ENCODE measurements around the gene CASTOR1.
A peak's percentile ranks its signal among the peaks of the same experiment; 100 is the strongest.
"Not testable (repeated sequence)": the region's sequence is repeated elsewhere in the genome, so short reads cannot be mapped to it uniquely, and the experiment has no call there.

The CASTOR1 gene

DNA sequence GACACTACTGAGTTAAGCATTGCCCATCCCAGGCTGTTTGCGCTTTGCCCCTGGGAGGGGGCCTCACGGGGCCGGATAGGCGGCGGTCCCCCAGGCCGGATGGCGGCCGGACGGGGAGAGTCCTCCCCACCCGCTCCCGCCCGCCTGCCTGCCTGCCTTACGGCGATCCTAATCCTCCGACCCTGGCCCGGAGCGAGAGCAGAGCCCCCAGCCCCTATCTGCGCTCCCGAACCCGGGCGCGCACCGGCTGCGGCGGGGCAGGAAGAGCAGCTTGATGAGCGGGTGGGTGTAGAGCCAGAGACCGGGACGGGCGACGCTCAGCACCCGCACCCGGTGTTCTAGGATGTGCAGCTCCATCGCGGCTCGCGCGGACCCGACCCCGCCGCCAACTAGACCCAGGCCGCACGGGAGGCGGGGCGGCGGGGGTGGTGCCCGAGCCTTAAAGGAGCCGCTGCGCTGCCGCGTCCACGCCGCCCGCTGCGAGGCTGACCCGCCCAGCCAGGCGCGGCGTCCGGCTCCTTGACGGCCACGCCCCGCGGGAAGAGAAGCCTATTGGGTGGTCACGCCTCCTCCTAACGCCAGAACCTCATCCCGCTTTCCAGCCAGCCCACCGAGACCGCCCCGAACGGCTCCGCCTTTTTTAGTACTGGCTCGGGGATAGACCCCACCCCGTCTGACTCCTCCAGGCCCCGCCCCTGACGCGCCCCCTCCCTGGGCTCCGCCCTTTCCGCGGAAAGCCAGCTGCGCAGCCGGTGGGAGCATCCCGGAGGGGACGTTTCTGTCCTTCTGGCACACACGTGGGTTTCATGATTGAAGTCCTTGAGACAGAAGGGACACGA is at the start of gene CASTOR1:
Gene CASTOR1, minus strand, starts transcription at position 365 of the 839 bp plus-strand sequence. Its CDS starts 8 bp downstream, at position 357.
- TF ChIP-seq, protein P1, sequence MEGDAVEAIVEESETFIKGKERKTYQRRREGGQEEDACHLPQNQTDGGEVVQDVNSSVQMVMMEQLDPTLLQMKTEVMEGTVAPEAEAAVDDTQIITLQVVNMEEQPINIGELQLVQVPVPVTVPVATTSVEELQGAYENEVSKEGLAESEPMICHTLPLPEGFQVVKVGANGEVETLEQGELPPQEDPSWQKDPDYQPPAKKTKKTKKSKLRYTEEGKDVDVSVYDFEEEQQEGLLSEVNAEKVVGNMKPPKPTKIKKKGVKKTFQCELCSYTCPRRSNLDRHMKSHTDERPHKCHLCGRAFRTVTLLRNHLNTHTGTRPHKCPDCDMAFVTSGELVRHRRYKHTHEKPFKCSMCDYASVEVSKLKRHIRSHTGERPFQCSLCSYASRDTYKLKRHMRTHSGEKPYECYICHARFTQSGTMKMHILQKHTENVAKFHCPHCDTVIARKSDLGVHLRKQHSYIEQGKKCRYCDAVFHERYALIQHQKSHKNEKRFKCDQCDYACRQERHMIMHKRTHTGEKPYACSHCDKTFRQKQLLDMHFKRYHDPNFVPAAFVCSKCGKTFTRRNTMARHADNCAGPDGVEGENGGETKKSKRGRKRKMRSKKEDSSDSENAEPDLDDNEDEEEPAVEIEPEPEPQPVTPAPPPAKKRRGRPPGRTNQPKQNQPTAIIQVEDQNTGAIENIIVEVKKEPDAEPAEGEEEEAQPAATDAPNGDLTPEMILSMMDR (IDR thresholded peaks at IDR 0.05; ENCODE audit: extremely low read depth, missing control alignments) = no peak
- peak; percentile 97 for DNase-seq (ENCODE audit: low spot score)

DNA sequence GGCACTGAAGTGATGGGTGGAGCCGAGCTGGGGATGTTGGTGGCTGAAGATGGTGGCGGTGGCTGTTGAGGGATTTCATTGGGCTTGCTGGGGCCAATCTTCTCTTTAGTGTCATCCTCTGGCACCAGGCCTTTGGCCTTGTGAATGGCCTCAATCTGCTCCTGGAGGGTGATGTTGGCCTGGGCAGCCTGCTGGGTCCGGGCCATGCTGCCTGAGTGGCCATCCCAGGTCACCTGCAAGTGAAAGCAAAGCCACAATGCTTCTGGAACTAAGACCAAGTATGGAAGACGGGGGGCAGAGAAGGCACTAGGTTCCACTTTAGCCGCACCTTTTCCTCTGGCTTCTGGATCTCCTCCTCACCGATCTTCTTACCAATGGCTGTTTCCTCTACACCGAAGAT is 49.5 kb upstream of the CASTOR1 start:
- TF ChIP-seq, protein P1 (IDR thresholded peaks at IDR 0.05; ENCODE audit: extremely low read depth, missing control alignments) = no peak
- DNase-seq (ENCODE audit: low spot score) = no peak

DNA sequence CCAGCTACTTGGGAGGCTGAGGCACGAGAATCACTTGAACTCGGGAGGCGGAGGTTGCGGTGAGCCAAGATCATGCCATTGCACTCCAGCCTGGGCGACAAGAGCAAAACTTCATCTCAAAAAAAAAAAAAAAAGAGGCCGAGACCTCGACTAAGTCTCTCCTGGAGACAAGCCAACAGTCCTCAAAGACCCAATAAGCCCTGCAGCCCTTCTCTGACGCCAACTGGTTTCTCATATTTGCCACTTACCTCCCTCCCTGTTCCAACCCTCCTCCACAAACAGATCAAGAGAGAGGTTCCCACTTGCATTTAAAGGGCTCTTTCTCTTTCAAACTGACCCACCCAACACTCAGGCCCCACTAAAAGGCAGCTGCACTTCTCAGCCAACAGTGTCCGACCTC is 49.0 kb upstream of the CASTOR1 start:
- not testable (repeated sequence) for DNase-seq (ENCODE audit: low spot score)

DNA sequence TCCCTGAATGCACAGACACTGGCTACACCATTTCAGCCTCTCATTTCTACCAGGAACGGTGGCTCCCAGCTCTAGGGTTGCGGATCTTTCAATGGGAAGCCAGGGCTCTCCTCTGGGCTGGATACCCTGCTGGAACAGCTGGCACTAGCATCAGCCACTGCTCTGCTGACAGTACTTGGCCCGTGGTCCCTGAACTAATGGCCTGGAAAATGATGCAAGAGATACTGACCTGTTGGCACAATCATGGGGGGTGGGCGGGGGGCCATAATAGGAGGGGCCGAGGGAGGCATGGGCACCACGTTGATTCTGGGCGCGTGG is 48.1 kb upstream of the CASTOR1 start:
- TF ChIP-seq, protein P1 (IDR thresholded peaks at IDR 0.05; ENCODE audit: extremely low read depth, missing control alignments) = no peak

DNA sequence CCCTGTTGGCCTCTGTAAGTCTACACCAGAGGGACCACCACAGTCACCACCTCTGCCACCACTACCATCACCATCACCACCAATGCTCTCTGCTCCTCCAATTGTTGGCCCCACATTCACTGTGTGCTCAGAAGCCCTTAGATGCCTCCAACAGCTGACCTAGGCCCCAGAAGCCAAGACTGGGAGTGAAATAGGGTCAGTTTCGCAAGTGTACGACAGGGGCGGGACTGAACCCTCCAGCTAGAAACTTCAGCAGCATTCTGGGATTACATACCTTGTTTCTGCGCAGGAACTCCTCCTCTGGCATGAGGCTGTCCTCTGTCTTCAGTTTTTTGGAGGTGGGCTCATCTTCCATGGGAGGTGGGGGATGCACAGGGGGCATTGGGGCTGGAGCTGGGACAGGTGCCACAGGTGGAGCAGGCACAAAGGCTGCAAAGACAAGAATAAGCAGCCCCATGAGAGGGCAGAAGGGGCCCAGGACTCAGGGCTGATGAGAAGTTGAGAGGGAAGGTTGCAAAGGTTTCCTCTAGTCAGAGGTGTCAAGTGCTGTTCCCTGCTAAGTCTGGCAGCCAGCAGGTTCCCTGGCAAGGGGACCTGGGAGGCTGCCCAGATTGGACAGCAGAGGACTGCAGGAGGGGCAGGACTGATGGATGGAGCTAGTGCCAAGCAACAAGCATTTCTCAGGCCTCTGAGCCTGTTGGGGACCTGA is 47.6 kb upstream of the CASTOR1 start:
- TF ChIP-seq, protein P1 (IDR thresholded peaks at IDR 0.05; ENCODE audit: extremely low read depth, missing control alignments) = no peak
- DNase-seq (ENCODE audit: low spot score) = no peak

More for the DNA sequence above, 48.1 kb upstream of the CASTOR1 start:
- no peak for DNase-seq (ENCODE audit: low spot score)

DNA sequence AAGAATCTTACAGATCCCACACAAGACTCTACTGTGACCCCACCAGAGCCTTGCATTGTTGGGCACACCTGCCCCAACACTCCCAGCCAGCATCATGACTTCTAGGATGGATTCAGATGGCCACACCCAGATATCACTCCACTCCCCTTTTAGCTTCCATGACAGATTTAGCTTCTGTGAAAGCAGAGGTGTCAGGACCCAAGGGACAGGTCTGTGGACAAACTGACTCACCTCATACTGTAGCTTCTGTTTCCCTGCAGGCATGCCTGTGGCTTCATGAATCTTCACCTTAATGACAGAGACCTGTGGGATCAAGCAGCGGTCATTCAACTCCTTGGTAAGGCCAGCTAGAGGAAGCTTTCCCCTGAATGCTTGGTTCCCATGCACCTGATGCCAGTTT is 45.9 kb upstream of the CASTOR1 start:
- TF ChIP-seq, protein P1 (IDR thresholded peaks at IDR 0.05; ENCODE audit: extremely low read depth, missing control alignments) = no peak

DNA sequence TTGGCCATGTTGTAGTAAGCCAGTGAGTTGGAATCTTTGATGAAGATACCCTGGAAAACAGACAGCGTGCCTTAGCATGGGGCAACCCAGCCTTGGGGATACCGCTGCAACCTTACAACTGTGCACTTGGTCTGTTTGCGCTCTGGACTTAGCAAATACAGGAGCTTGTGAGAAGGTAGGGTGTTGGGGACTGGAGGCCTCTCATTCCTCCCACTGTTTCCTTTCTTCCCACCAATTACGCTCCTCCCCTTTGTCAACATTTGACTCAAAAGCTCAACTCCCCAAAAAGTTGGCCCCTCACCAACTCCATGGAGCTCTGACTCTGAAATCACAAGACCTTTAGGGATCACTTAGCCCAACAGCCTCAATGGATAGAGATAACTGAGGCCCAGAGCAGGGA is 45.3 kb upstream of the CASTOR1 start:
- DNase-seq (ENCODE audit: low spot score) = no peak
- TF ChIP-seq, protein P1 (IDR thresholded peaks at IDR 0.05; ENCODE audit: extremely low read depth, missing control alignments) = no peak

More for the DNA sequence above, 45.9 kb upstream of the CASTOR1 start:
- DNase-seq (ENCODE audit: low spot score) = no peak
